NCI-H345 (cell line): ENCODE data around the gene ARHGEF28.

Experiments
- DNase-seq: peaks from one replicate; lab custom pipeline; 2025; lab: John Stamatoyannopoulos, UW

Gene ARHGEF28

GRCh38 chr5:73900566-73900965 is 274.6 kb downstream of the ARHGEF28 start:
- DNase-seq = no peak

DNA sequence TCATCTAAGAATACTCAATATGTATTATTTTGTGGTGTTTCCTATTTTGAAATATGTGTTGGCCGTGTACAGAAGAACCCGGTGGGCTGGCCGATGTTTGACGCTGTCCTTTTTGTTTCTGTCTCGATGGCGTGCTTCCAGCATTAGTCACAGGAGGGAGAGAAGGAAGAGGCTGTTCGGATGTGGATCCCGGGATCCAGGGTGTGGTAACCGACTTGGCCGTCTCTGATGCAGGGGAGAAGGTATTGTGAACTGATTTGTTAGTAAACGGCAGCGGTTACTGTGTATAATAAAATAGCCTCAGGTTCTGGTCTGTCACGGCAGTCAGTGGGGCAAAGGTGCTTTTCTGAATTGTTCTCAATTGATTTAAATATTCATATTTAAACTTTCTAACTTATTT is 275.0 kb downstream of the ARHGEF28 start:
- no peak for DNase-seq

GRCh38 chr5:73901455-73901854 is 275.5 kb downstream of the ARHGEF28 start:
- DNase-seq = peak; percentile 3

DNA sequence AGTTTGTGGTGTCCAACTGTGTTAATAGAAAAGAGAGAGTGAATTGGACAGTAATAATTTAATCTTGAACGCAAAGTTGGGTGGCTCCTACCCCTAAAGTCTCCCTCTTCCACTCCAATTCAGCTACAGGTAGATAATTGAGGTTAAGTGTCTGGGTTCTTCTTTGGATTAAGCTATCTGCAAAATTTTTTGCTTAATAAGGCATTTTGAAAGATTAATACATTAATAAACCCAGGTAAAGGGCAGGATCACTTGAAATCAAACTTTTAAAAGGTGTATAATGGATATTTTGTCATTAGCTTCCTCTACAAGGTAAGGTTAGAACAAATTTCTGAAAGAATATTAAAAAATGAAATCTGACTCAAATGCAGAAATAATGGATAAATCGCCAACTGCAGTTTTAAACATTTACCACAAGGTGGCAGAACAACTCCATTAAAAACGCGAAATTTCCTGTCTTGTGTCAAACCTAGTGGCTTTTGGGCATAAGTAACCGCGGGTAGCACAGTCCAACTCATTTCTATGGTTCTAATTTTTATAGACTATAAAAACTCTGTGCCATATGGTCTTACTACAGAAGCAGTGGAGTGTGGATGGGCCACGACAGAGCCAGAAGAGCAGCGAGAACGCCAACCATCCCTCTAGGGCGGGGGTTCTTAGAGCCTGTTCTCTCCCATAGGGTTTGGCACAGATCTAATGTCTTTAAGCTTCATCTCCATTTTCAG is 276.5 kb downstream of the ARHGEF28 start:
- DNase-seq = peak; percentile 42

- no peak for DNase-seq
Observed at GRCh38 chr5:73903169-73903568, 277.2 kb downstream of the ARHGEF28 start.

DNA sequence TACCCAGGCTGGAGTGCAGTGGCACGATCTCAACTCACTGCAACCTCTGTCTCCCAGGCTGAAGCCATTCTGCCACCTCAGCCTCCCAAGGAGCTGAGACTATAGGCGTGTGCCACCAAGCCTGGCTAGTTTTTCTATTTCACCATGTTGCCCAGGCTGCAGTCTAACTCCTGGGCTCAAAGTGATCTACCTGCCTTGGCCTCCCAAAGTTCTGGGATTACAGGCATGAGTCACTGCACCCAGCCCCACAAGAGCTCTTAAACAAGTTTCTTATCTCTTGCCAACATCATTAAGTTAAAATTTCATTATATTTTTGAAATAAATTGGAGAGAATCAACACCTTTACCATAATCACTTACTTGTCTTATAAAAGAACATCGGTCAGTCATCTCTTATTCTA is 280.3 kb downstream of the ARHGEF28 start:
- DNase-seq = no peak

GRCh38 chr5:73907164-73907563 is 281.2 kb downstream of the ARHGEF28 start:
- no peak for DNase-seq

DNA sequence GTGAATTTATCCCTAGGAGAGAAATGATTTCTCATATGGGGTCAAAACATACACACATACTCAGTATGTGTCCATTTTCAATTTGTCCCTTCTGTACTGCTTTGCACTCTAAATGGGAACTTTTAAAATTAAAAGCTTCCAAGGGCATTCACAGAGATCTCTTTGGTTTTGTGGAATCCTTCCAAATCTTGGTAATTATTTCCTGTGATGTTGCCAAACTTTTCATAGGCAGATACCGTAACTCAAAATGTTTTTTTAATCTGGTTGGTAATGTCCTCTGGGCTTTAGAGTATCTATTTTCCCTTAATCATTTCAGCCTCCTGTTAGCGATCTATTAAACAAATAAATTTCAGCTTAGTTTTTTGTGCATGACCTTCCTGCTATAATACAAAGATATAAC is 282.4 kb downstream of the ARHGEF28 start:
- DNase-seq = no peak

DNA sequence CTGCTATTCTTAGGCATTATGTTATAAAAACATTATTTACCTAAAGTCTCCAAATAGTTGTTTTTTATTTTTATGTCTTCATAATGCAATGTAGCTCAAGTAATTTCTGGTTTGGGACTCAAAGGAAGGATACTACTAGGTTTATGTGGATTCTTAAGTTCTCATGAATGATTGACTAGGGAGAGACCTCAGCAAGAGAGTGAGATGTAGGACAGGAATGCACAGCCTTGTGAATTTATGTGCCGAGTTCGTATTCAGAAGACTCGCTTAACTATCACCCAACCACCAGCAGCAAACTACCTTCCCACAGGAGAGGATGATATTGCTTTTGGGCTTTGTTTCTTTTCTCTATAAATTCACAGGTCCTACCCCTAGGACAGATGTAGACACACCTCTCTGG is 282.9 kb downstream of the ARHGEF28 start:
- DNase-seq = no peak

DNA sequence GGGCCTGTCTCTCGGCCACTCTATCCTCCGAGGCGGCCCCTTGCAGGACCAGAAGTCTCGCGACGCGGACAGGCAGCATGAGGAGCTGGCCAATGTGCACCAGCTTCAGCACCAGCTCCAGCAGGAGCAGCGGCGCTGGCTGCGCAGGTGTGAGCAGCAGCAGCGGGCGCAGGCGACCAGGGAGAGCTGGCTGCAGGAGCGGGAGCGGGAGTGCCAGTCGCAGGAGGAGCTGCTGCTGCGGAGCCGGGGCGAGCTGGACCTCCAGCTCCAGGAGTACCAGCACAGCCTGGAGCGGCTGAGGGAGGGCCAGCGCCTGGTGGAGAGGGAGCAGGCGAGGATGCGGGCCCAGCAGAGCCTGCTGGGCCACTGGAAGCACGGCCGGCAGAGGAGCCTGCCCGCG is 283.5 kb downstream of the ARHGEF28 start:
- DNase-seq = no peak

DNA sequence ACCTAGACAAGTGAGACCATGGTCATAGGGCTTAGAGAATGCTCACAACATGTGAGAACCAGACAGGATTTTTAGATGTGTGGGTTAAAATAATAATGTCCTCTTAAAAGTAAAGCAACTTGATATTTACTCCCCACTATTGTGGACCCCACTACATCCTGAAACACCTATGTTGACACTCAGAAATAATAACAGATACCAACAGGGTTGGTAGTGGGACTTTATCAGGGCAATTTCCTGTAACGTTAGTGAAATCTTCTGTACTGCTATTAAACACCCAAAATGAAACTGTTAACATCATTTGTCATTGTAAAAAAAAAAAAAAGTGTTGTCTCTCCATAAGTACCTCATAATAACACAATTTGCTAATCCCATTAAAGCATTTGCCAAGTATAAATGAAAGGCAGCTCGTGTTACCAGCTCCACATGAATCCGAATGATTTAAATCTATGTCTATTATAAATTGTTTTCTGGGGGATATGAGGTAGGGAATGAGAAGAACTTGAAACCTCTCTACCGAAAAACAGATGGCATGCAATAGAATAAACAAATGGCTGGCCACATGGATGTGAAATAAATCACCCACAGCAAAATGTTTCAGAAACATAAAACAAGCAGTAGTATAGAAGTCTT is 285.9 kb downstream of the ARHGEF28 start:
- DNase-seq = peak; percentile 23

- DNase-seq = no peak
Observed at GRCh38 chr5:73912821-73913271, 286.9 kb downstream of the ARHGEF28 start.

- no peak for DNase-seq
Observed at GRCh38 chr5:73913971-73914370, 288.0 kb downstream of the ARHGEF28 start.

DNA sequence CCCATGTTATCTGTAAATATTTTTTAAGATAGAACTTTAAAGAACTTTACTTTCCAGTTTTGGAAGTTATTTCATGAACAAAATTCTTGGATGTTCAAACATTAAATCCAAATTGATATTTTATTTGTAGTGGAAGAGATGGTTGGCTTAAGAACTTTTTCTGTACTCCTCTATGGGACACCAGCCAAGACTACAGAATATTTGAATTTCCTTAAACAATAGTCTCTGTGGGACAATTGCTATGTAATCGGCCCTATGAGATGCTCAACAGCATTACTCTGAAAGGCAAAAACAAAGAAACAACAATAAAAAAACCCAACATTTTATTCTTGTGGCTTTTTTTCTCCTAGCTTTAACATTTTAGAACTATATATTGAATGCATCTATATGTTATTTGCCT is 289.3 kb downstream of the ARHGEF28 start:
- DNase-seq = no peak

DNA sequence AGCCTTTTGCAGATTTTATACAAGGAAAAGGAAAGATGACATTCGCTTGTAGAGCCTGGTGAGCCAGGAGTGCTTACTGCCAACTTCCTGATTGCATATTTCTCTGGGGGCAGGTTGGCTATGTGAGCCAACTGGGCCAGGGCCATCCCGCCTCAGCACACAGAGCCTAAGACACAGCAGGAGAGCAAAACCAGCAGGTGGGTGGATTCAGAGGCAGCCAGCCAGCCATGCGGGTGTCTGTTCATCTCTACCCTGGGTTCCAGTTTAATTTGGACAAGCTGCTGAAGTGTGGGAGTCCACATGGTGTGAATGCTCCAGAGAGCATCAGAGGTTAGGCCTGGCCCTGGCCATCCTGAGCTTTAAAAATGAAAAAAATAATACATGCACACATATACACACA is 291.4 kb downstream of the ARHGEF28 start:
- peak; percentile 70 for DNase-seq

DNA sequence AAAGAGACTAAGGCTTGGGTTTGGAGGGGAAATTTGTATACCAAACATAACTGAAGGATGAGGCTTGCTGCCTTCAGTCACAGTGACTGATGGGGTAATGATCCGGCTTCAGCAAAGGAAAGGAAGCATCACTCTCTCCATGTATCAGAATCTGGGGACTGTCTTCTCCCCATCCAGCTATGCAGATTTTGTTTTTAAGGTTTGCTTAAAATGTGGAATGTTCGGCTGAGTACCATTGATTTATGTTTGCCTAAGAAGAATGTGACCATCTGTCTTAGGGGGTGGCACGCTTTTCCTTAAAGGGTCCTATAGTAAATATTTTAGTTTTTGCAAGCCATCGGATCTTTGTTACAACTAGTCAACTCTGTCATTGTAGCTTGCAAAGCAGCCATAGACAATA is 291.9 kb downstream of the ARHGEF28 start:
- DNase-seq = no peak

DNA sequence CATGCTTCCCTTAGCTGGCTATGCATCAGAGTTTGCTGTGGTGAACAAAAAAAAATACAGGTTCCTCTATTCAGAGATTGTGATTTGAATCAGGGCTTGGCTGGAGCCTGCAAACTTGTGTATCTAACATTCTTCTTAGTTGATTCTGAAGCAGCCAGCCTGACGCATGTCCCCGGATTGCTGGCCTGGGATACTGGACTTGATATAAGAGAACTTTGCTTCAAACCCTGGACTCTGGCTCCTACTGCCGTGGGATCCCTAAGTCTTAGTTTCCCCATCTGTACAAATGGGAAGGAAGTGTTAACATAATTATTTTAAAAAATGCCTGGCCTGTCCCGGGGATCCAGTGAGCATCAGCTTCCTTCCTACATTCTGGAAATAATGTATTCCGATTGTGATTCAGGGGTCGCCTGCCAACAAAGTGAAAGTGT is 292.8 kb downstream of the ARHGEF28 start:
- DNase-seq = no peak

GRCh38 chr5:73921741-73922140 is 295.7 kb downstream of the ARHGEF28 start:
- no peak for DNase-seq

- no peak for DNase-seq
Observed at GRCh38 chr5:73922224-73922623, 296.2 kb downstream of the ARHGEF28 start.

GRCh38 chr5:73922875-73923557 is 297.0 kb downstream of the ARHGEF28 start:
- no peak for DNase-seq

DNA sequence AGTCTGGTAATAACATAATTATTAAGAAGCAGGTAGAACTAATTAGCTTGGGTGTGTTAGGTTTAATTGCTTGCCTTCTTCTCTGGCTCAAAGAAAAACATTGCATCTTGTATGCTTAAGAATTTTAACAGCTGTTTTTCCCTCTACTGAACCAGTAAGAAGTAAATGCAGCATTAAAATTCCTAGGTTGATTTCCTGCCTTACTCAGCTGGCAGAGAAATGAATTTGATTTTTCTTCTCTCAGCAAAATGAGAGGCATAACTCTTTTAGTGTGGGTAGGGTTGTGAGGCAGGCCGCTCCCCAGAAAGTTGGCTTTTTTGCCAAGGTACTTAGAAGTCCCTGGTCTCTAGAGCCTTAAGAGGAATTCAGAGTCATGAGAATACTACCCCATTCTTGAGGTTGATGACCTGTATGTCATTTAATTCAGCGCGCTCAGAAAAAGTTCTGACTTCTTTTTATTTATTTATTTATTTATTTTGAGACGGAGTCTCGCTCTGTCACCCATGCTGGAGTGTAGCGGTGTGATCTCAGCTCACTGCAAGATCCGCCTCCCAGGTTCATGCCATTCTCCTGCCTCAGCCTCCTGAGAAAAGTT is 302.6 kb downstream of the ARHGEF28 start:
- DNase-seq = no peak

- DNase-seq = no peak
Observed at GRCh38 chr5:73935719-73936118, 309.7 kb downstream of the ARHGEF28 start.
